HG03571 (cell line): ENCODE data around the gene TAOK1.
"Not testable (repeated sequence)": the region's sequence is repeated elsewhere in the genome, so short reads cannot be mapped to it uniquely, and the experiment has no call there.

Source experiments
- ATAC-seq: cut with Tn5 transposase; IDR thresholded peaks from one replicate; pipeline ENCODE4 v1.9.1; 2021; ENCODE audit not compliant: unreplicated experiment

Gene TAOK1

DNA sequence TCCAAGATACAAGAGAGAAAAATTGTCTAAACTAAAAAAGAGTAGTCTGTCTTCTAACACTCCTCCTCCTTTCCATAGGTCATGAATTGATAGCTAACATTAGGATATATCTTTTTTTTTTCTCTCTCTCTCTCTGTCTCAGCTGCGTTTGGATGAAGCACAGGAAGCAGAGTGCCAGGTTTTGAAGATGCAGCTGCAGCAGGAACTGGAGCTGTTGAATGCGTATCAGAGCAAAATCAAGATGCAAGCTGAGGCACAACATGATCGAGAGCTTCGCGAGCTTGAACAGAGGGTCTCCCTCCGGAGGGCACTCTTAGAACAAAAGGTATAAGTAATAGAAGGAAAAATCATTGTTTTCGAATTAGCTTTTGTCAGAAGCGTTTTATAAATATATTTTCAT, 143.8 kb downstream of the TAOK1 start:
- no peak for ATAC-seq

DNA sequence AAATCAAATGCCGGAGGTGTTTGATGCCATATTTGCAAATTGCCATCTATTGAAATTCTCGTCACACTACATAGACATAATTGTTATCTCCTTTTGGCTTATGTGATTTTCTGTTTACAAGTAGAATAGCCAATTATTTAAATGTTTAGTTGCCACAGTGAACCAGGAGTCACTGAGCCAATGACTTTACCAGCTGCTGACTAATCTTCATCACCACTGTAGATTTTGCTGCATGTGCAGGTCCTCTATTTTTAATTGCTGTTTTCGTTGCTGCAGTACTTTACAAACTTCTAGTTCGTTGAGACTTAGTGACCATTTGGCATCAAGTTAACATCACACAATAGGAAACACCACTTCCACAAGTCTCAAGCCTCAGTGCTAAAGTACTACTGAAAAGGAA, 153.9 kb downstream of the TAOK1 start:
- no peak for ATAC-seq

GRCh38 chr17:29546085-29546484, 155.9 kb downstream of the TAOK1 start:
- ATAC-seq = no peak

GRCh38 chr17:29546830-29547229, 156.7 kb downstream of the TAOK1 start:
- ATAC-seq = no peak

DNA sequence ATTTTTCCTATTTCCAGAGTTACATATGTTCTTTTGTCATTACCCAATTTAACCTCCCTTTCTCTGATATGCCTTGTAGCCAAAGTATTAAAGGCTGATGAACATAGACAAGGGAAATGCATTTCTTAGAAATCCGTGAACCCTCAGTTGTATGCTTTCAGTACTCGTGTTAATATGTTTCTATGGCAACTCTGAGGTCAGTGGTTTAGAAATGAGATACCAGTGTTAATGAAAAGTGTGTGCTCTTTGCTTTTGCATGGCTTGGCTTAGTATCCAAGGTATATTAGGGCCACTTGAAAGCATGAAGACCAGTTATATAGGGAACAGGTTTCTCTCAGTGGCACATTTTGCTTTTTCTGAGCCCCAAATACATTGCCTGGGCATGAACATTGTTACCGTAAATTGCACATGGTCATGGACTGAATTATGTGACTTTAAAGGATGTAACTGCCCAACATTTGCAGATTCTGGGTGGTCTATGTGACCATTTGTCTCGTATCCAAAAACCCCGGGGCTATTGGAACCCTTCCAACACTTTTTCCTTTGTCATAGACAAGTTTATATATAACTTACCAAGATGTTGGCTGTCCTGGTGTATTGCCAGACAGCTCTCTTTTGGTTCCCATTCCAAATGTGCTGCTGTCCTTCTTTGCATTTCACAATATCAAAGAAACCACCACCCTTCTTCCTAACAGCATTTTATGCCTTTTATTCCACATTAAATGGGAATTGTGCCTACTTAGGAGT, 159.2 kb downstream of the TAOK1 start:
- no peak for ATAC-seq

- ATAC-seq = no peak
Observed at GRCh38 chr17:29555840-29556239, 165.7 kb downstream of the TAOK1 start.

DNA sequence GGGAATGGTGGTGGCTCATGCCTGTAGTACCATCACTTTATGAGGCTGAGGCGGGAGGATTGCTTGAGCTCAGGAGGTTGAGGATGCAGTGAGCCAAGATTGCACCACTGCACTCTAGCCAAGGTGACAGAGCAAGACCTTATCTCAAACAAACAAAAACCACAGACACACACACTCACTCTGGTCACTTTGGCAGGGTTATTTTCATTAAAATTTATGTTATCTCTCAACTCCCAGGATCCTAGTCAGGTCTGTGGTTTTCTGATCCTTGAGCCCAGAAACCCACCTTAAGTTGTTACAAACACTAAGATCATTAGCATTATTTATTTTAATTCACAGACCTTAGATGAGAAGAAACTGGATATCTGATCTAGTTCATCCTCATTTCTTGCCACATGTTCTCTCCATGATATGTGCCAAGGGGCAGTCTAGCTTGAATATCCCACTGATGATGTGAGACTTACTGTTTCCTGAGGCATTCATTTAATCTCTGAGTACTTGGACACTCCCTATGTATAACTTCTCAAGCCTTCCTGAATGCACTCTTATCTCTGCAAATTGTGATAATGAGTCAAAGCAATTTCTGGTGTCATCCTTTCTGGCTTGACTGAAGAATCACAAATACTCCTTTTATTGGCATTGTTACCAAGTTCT, 167.0 kb downstream of the TAOK1 start:
- no peak for ATAC-seq

DNA sequence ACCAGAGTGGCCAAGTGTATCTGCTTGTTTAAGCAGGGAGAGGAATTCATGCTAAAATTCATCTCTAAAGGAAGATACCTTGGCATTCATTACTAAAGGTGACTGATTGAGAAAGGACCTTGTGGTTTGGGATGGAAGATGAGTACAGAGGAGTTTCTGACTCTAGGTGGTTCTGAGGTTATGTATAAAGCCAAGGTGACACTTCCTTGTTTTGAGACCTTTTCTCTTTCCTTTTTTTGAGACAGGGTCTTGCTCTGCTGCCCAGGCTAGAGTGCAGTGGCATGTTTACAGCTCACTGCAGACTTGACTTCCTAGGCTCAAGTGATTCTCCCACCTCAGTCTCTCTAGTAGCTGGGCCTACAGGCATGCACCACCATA, 167.6 kb downstream of the TAOK1 start:
- ATAC-seq = no peak

DNA sequence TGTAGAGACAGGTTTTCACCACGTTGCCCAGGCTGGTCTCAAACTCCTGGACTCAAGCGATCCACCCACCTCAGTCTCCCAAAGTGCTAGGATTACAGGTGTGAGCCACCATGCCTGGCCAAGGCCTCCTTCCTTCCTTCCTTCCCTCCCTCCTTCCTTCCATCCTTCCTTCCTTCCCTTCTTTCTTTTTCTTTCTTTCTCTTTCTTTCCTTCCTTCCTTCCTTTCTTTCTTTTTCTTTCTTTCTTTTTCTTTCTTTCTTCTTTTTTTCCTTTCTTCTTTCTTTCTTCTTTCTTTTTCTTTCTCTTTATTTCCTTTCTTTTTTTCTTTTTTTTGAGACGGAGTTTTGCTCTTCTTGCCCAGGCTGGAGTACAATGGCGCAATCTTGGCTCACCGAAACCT, 168.0 kb downstream of the TAOK1 start:
- ATAC-seq = not testable (repeated sequence)

DNA sequence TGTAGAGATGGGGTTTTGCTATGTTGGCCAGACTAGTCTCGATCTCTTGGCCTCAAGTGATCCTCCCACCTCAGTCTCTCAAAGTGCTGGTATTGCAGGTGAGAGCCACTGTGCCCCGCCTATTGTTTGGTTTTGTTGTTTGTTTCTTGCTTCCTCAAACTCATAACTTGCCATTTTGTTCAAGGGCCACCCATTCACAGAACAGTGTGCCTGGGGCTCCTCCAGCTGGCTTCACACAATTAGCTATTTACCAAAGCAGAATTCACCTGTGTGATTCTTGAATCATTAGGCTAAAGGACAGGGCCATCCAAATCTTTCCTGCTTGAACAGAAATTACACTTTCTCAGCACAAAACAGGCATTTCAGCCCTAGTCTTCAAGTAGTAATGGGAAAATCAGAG, 169.5 kb downstream of the TAOK1 start:
- no peak for ATAC-seq

DNA sequence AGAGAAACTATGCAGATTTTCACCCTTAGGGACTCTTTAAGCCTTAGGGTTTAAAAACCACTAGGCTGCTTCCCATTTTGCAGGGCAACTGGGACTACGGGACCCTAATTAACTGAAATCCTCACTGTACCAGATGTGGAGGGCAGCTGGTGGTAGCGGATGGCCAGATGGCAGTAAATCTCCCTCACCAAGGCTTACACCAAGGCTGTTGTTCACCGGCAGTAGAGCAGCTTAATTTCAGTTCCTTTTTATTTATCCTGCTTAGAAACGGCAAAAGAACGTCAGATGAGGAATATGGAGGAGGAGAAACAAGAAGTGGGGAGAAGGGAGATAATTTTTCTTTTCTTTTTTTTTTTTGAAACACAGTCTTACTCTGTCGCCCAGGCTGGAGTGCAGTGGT, 170.2 kb downstream of the TAOK1 start:
- ATAC-seq = no peak

DNA sequence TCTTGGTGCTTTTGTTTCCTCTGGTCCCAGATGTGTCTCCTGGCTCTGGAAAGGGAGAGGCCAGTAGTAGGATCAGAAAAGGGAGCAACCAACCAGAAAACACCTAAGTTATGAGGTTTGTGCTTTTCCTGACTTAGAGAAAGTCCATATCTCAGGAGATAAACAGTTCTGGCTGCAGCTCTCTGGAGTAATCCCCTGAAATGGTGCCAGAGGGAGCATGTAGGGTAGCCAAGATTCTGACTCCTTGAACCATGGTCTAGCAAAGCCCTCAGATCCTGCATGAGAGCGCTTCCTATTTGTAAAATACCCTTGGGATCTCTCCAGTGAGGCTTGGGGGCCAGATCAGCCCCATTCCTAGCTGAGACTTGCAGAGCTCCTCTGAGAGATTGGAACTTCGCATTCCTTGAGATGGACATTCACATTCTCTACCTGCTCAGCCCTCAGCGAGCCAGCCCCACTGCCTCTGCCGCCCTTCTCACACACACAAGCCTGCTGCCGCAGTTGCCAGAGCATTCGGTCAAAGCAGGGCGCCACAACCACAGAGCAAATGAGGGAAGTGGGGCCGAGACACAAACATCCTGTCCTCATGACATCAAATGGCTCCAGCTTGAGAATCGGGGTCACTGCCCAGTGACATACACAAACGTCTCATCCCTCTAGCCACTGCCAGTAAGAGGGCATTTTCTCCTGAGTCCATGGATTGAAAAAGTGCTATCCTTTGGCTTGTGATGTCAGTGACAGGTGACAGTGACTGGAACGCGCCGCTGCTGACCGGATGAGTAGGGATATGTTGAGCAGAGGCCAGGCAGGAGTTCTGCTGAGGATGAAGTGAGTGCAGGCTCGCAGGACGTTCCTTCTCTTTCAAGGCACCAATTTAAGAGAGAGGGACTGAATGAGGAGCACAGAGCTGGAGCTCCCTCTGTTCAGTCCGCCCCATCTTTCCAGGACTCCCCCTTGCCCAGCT, 171.7 kb downstream of the TAOK1 start:
- no peak for ATAC-seq

DNA sequence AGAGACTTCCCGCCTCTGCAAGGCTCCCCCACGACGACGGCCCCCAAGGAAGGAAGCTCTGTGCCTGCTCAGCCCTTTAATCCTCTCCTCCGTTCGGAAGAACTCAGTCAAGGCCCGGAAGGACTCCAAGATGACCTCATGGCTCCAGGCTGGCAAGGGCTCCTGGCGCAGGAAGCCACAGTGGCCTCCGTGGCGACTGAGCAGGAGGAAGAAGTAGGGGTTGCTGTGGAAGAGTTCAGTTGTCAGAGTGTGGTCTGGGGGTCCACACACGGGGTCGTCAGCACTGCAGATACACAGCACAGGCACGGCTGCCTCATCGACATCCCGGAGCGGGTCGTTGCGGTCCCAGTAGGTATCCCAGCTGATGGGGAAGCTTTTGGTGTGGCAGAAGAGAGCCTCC, 172.5 kb downstream of the TAOK1 start:
- ATAC-seq = no peak

GRCh38 chr17:29563816-29564215, 173.7 kb downstream of the TAOK1 start:
- no peak for ATAC-seq

GRCh38 chr17:29565643-29566472, 175.7 kb downstream of the TAOK1 start:
- no peak for ATAC-seq

DNA sequence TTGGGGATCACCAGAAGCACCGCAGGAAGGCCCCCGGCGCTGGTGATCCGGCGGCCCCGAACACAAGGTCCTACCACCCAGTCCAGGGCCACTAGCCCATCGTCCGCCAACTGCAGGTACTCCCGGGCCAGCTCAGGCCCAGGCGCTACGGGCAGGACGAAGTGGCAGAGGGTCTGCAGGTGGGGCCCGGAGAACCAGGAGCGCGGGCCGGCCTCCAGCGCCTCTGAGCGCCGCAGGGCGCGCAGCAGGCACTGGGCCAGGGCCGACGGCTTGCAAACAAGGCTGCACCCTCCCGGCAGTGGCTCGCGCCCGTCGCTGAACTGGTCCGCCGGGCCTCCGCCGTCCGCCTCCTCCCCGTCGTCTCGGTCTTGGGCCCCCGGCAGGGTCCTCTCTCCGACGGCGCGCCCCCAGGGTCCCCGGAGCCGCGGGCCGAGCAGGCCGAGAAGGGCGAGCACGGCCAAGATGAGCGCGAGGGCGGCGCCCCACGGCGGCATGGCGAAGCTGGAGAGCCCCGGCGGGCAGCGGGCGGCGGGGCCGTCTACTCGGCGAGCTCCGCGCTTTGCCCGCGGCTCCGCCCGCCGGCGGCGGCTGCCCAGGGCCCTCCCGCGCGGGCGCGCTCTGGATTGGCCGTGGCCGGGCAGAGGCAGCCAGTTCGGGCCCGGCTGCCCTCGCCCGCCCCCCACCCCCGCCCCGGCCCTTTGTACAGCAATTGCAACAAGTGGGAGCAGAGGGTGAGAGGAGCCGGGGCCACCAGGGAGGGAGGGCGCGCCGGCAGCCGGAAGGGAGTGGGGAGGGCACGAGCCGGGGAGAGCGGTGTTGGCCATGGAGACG, 176.5 kb downstream of the TAOK1 start, which contains the start of gene ABHD15:
Gene ABHD15 (minus strand): TSS at position 565 of the 831 bp plus-strand sequence. CDS start 71 bp downstream, at position 494.
- ATAC-seq = peak; percentile 26

DNA sequence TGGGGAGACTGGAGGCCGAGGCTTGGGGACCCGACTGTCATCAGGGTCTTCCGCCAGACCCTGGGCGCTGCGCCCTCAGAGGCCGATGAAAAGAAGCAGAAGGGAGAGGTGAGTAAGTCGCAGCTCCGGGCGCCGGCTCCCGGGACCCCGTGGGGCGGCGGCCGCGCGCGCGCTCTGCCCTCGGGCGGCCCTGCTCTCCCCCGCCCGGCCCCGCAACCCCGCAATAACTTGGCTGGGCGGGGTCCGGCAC, 177.1 kb downstream of the TAOK1 start:
- ATAC-seq = peak; percentile 16

GRCh38 chr17:29567554-29568330, 177.6 kb downstream of the TAOK1 start:
- ATAC-seq = peak; percentile 38
